Pancreas (tissue), 10 donors: Measurements from ENCODE around the gene EDN3. TPM values are rescaled to one million over a fixed set of nuclear protein-coding genes. Genes with fewer than 3 reads are reported as not detected.

Experiments used
- ATAC-seq, 4 donors: fragments of 200-7000 bp; cut with Tn5 transposase; one replicate each; pipeline versions ENCODE4 v1.8.0 to v1.9.1; 2020; ENCODE audit warnings: mild to moderate bottlenecking in 4 of 4, moderate library complexity in 4 of 4
- DNase-seq, 6 donors: peaks; one replicate each; pipeline ENCODE4 v3.0.0-alpha.2; 2020
- FAIRE-seq: peaks from 2 replicates; lab custom pipeline; 2012; peaks lifted over from hg19 to GRCh38; lab: Jason Lieb, UNC
- H3K27ac ChIP-seq, 4 donors: fragments of 200-600 bp; sonication (generic); 1 replicate in 3 of 4; 2 replicates in 1 of 4; pipeline versions ENCODE4 v1.5.0 to v1.8.0; 2020
- H3K27me3 ChIP-seq, 4 donors: fragments of 200-600 bp; one replicate each; pipeline ENCODE4 v1.8.0; 2021
- H3K36me3 ChIP-seq, 3 donors: fragments of 200-600 bp; sonication (generic) in 1 of 3; one replicate each; pipeline versions ENCODE4 v1.5.0 to v1.8.0; 2020 to 2021
- H3K4me1 ChIP-seq, 3 donors: fragments of 200-600 bp; one replicate each; pipeline ENCODE4 v1.8.0; 2021
- H3K4me3 ChIP-seq, 4 donors: fragments of 200-600 bp; sonication (generic) in 2 of 4; one replicate each; pipeline versions ENCODE4 v1.5.0 to v1.8.0; 2020 to 2021
- H3K9me3 ChIP-seq, 4 donors: fragments of 200-600 bp; one replicate each; pipeline ENCODE4 v1.8.0; 2021
- WGBS, 2 donors: extraction: QIAGEN DNeasy Blood & Tissue Kit; methylation state at CpG; one replicate each; pipeline ENCODE4 v1.1.7; 2013; 5-methylcytosine and 5-hydroxymethylcytosine counted together
- intact Hi-C, 3 donors: fragments of 100-400 bp; cut with DNase I; formaldehyde crosslinking; loops; one replicate each; pipeline versions ENCODE4 v1.11.1 to v1.14.2; 2022
- polyA plus RNA-seq, 2 donors: library from polyadenylated mRNA; stranded (reverse); fragments of 200-250 nt; gene quantifications; one replicate each; pipeline ENCODE4 v1.2.3, GENCODE V29; 2013
- total RNA-seq, 6 donors: library from RNA; stranded (reverse); fragmentation: NEBNext Ultra II Directional in 4 of 6; extraction: Animal tissue kit (Norgen Biotek cat#: 25700) in 4 of 6; gene quantifications; one replicate each; pipeline versions ENCODE4 v1.2.1 to v1.2.4, GENCODE V29; 2021 to 2023
- TF ChIP-seq, protein P1 (sequence below), 4 donors: fragments of 200-600 bp; sonication (generic) in 3 of 4; IDR thresholded peaks; one replicate each; pipeline versions ENCODE4 v1.5.0 to v1.8.0; 2021; ENCODE audit warnings: antibody characterized with exemption in 4 of 4
- donor health status: healthy with polysubstance abuse.
- donor health status: DM: no; HTN: no; CAD: no; lungs with moderate emphysema.
- donor health status: DM: no; HTN: no; CAD: no.
- donor health status: control.
- donor health status: control.
- donor health status: Bipolar disorder and iron deficiency.
- donor health status: DM: yes; HTN: yes; CAD: no.
- donor health status: DM: no; HTN: no; CAD: no.
- donor health status: DM: no; HTN: no; CAD: no.
- donor health status: DM: yes; HTN: yes; CAD: no.

The EDN3 gene
- total and polyA plus RNA-seq, 8 donors, result 3.6 to 55.3 (median 5.4) TPM

DNA sequence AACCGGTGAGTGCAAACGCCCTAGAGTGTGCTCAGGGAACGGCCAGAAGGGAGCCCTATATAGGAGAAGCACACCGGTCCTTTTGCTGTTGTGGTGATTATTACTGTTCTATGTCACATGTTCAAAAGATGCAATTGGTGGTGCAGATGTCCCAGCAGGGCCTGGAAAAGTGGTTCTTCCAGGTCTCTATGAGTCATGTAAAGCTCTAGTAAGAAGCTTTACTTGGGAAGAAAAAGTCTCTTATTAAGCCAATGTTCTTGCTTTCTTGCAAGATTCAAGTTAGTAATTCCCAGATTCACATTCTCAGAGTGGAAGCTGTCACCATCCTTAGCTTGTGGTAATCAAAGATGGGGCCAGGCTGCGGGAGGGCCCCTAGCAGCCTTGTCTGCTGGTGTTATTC is 23.3 kb downstream of the EDN3 start:
- DNase-seq (no peak), ATAC-seq (no peak), FAIRE-seq (no peak)
- 82 to 91% methylated on average over 5 of the region's 5 CpGs for WGBS, 2 donors
- Histone ChIP-seq H3K9me3 (no peaks in the 10 kb centered on the region), H3K4me1 (no peaks in the 10 kb centered on the region), H3K4me3 (no peak overlapping the region), H3K27ac (no peak overlapping the region), H3K36me3 (no peaks in the 10 kb centered on the region), H3K27me3 (no peaks in the 10 kb centered on the region)
- intact Hi-C loops, result no loop called here
- TF ChIP-seq, protein P1, sequence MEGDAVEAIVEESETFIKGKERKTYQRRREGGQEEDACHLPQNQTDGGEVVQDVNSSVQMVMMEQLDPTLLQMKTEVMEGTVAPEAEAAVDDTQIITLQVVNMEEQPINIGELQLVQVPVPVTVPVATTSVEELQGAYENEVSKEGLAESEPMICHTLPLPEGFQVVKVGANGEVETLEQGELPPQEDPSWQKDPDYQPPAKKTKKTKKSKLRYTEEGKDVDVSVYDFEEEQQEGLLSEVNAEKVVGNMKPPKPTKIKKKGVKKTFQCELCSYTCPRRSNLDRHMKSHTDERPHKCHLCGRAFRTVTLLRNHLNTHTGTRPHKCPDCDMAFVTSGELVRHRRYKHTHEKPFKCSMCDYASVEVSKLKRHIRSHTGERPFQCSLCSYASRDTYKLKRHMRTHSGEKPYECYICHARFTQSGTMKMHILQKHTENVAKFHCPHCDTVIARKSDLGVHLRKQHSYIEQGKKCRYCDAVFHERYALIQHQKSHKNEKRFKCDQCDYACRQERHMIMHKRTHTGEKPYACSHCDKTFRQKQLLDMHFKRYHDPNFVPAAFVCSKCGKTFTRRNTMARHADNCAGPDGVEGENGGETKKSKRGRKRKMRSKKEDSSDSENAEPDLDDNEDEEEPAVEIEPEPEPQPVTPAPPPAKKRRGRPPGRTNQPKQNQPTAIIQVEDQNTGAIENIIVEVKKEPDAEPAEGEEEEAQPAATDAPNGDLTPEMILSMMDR (IDR thresholded peaks at IDR 0.05), result no peak

GRCh38 chr20:59324521-59325141 is 24.2 kb downstream of the EDN3 start:
- Histone ChIP-seq H3K9me3 (no peaks in the 10 kb centered on the region), H3K27me3 (no peaks in the 10 kb centered on the region), H3K36me3 (no peaks in the 10 kb centered on the region), H3K27ac (no peak overlapping the region), H3K4me3 (no peak overlapping the region), H3K4me1 (no peaks in the 10 kb centered on the region)
- TF ChIP-seq, protein P1 (IDR thresholded peaks at IDR 0.05), result no peak
- DNase-seq, result no peak
- FAIRE-seq, result no peak
- no peak for ATAC-seq
- WGBS, 2 donors, result 74 to 80% methylated on average over 10 of the region's 10 CpGs
- intact Hi-C loops, result no loop called here

GRCh38 chr20:59325142-59325523 is 24.7 kb downstream of the EDN3 start:
- Histone ChIP-seq H3K27me3 (no peaks in the 10 kb centered on the region), H3K9me3 (no peaks in the 10 kb centered on the region), H3K36me3 (no peaks in the 10 kb centered on the region), H3K4me1 (no peaks in the 10 kb centered on the region), H3K27ac (no peak overlapping the region), H3K4me3 (no peak overlapping the region)
- TF ChIP-seq, protein P1 (IDR thresholded peaks at IDR 0.05), result no peak
- ATAC-seq, result no peak
- no peak for FAIRE-seq
- DNase-seq, result no peak
- intact Hi-C loops, result no loop called here
- WGBS, 2 donors, result 79 to 83% methylated on average over 10 of the region's 10 CpGs

GRCh38 chr20:59326188-59326587 is 25.8 kb downstream of the EDN3 start:
- H3K36me3 ChIP-seq, result no peaks in the 10 kb centered on the region
- H3K9me3 ChIP-seq, result no peaks in the 10 kb centered on the region
- no peak for FAIRE-seq
- H3K27me3 ChIP-seq, result no peaks in the 10 kb centered on the region
- ATAC-seq, result no peak
- H3K4me1 ChIP-seq, result no peaks in the 10 kb centered on the region
- intact Hi-C loops, result no loop called here
- 91 to 100% methylated on average over 2 of the region's 2 CpGs for WGBS, 2 donors
- H3K4me3 ChIP-seq, result no peak overlapping the region
- no peak for DNase-seq
- H3K27ac ChIP-seq, result no peak overlapping the region
- TF ChIP-seq, protein P1 (IDR thresholded peaks at IDR 0.05), result no peak

DNA sequence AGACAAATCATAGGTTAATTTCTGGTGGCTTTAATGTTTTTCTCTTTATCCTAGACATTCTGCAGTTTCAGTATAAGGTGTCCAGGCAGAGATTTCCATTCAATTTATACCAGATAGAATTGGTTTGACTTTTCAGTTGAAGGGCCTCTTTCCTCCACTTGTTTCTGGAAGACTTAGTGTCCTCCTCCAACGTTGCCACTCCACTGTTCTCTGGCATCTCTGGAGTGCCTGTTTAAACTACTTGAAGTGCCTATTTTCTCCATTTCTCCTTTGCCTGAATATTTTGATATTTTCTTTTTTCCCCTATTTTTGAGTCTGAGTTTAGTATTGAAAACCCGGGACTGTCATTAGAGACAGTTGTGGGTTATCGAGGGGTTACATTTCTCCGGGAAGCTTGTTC is 27.7 kb downstream of the EDN3 start:
- no peak overlapping the region for H3K27ac ChIP-seq
- intact Hi-C loops, result no loop called here
- TF ChIP-seq, protein P1 (IDR thresholded peaks at IDR 0.05), result no peak
- H3K36me3 ChIP-seq, result no peaks in the 10 kb centered on the region
- no peak for FAIRE-seq
- DNase-seq, result no peak
- H3K9me3 ChIP-seq, result no peaks in the 10 kb centered on the region
- H3K4me3 ChIP-seq, result no peak overlapping the region
- WGBS, 2 donors, result 75 to 83% methylated on average over 4 of the region's 4 CpGs
- H3K4me1 ChIP-seq, result no peaks in the 10 kb centered on the region
- no peak for ATAC-seq
- no peaks in the 10 kb centered on the region for H3K27me3 ChIP-seq
